ENCODE measurements around the gene SCMH1. TPM values are rescaled to one million over a fixed set of nuclear protein-coding genes. Genes with fewer than 3 reads are reported as not detected.
A peak's percentile ranks its signal among the peaks of the same experiment; 100 is the strongest.

SCMH1 gene
- total RNA-seq, 1 donor from 2014 or later, result 28.0 TPM

DNA sequence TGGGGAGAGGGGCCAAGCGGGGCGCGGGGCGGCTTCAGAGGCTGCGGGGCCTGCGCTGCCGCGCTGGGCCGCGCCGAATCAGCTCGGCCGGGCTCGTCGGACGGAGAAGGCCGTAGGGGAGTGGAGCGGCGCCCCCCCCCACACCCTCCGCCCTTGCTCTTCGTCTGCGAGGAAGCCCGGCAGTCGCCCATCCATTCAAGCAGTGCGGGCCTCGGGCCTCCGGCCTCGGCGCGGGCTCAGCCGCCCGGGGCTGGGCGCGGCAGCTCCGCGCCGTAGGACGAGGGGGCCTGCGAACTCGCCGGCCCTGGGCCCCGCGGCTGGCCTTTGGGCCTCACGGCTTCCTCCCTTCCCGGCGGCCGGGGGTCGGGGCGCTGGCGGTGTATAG, 262.0 kb downstream of the SCMH1 start:
- H3K27me3 Mint-ChIP-seq, result no peaks in the 10 kb centered on the region
- peaks cover 29% of the 10 kb centered on the region for H3K36me3 Mint-ChIP-seq (ENCODE audit: low read depth)
- ChIA-PET POLR2A (interaction anchor here (0.6 to 1.8 kb wide), 11 partner anchors 17 to 1482 kb away, joined by 3 to 16 read pairs (median 4); partner anchors contain the start of genes CITED4, NFYC, PPCS and ZNF684), CTCF (interaction anchor here (1.1 kb wide), 1 partner anchor 23 kb away, joined by 4 read pairs; no protein-coding TSS in a partner anchor)
- peak; percentile 26 for ATAC-seq (ENCODE audit: low read depth)
- intact Hi-C loops (cut with micrococcal nuclease), result no loop called here
- peak overlapping the region; percentile 94 for H3K4me3 Mint-ChIP-seq
- TF ChIP-seq, protein P1, sequence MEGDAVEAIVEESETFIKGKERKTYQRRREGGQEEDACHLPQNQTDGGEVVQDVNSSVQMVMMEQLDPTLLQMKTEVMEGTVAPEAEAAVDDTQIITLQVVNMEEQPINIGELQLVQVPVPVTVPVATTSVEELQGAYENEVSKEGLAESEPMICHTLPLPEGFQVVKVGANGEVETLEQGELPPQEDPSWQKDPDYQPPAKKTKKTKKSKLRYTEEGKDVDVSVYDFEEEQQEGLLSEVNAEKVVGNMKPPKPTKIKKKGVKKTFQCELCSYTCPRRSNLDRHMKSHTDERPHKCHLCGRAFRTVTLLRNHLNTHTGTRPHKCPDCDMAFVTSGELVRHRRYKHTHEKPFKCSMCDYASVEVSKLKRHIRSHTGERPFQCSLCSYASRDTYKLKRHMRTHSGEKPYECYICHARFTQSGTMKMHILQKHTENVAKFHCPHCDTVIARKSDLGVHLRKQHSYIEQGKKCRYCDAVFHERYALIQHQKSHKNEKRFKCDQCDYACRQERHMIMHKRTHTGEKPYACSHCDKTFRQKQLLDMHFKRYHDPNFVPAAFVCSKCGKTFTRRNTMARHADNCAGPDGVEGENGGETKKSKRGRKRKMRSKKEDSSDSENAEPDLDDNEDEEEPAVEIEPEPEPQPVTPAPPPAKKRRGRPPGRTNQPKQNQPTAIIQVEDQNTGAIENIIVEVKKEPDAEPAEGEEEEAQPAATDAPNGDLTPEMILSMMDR (IDR thresholded peaks at IDR 0.05), result no peak
- peak overlapping the region; percentile 92 for H3K27ac Mint-ChIP-seq
- no peaks in the 10 kb centered on the region for H3K9me3 Mint-ChIP-seq
- peaks cover 19% of the 10 kb centered on the region for H3K4me1 Mint-ChIP-seq
- DNase-seq, result no peak

DNA sequence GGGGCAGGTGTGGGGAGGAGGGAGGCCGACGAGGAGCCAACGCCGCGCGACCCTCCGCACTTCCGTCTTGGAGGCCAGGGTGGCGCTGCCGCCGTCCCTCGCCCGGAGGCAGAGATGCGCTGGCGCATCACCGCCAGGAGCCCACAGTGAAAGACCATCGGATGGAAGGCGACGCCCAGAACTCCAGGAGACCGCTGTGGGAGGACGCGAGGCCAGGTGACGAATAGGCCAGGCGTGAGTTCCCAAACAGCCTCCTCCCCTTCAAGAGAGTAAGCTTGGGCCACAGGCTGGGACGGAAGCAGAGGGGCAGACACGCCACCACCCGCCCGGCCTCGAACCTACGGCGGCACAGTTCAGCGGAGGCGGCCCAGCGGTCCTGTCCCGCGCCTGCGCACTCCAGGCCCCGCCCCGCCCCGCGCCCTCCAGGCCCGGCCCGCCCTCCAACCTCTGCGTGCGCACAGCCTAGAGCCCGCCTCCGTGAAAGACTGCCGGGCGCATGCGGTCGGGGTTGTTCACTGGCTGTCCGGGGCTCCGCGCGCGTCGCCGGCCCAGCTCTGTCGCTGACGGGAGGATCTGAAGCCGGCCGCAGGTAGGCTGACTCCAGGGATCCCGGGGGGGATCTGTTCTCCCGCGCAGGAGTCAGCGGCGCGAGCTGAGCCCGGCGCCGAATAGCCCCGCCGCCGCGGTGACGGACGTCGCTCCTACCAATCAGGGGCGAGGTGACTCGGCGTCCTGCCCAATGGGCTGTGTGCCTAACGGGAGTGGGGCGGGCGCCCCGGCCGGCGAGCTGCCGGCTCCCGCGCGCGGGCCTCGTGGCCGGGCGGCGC, 262.7 kb downstream of the SCMH1 start, which contains the start of gene CTPS1:
Gene CTPS1, plus strand, starts transcription at position 456 of the 827 bp plus-strand sequence. CDS start 3,595 bp downstream, outside the sequence.
- Mint-ChIP-seq H3K27ac (peak within 1 kb of the TSS; percentile 92), H3K4me3 (peak within 1 kb of the TSS; percentile 94), H3K27me3 (no peaks in the 10 kb centered on the region), H3K4me1 (peaks cover 19% of the 10 kb centered on the region), H3K36me3 (ENCODE audit: low read depth) (peaks cover 23% of the 10 kb centered on the region), H3K9me3 (no peaks in the 10 kb centered on the region)
- peak; percentile 95 for DNase-seq
- POLR2A ChIA-PET, result interaction anchor here (0.6 to 1.8 kb wide), 12 partner anchors 13 to 1482 kb away, joined by 3 to 16 read pairs (median 4); partner anchors contain the start of genes CITED4, NFYC, PPCS and ZFP69B
- ATAC-seq (ENCODE audit: low read depth), result peak; percentile 86
- TF ChIP-seq, protein P1 (IDR thresholded peaks at IDR 0.05), result no peak
- CTCF ChIA-PET, result interaction anchor here (1.1 kb wide), 1 partner anchor 24 kb away, joined by 4 read pairs; no protein-coding TSS in a partner anchor
- intact Hi-C loops (cut with micrococcal nuclease), result loop anchor here (1.0 kb wide), 3 partner anchors 24 to 288 kb away; partner anchors contain the start of genes CITED4 and NFYC

DNA sequence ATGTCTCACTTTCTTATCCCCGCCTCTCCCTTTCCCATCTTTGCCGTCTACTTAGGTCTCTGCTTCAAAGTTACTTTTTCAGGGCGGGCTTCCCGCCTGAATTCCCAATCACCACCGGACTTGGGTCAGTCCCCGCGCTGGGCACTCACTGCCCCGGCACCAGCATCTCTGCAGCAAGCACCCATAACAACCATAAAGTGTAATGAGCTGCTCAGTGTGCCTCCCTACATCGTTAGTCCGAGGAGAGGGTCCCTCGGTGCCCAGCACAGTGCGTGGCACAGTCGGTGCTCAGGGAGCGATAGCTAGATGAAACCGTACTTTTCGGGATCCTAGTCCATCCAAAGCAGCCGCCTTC, 263.2 kb downstream of the SCMH1 start:
- Mint-ChIP-seq H3K4me3 (peak overlapping the region; percentile 87), H3K27ac (peak overlapping the region; percentile 89), H3K9me3 (no peaks in the 10 kb centered on the region), H3K36me3 (ENCODE audit: low read depth) (peaks cover 17% of the 10 kb centered on the region), H3K4me1 (peaks cover 19% of the 10 kb centered on the region), H3K27me3 (no peaks in the 10 kb centered on the region)
- CTCF ChIA-PET, result no interaction called here
- TF ChIP-seq, protein P1 (IDR thresholded peaks at IDR 0.05), result no peak
- DNase-seq (no peak), ATAC-seq (ENCODE audit: low read depth) (no peak)
- POLR2A ChIA-PET, result interaction anchor here (0.9 to 1.6 kb wide), 3 partner anchors 14 to 529 kb away, joined by 3 to 9 read pairs (median 4); partner anchors contain the start of genes NFYC and ZFP69B
- intact Hi-C loops (cut with micrococcal nuclease), result loop anchor here (1.0 kb wide), 3 partner anchors 24 to 288 kb away; partner anchors contain the start of genes CITED4 and NFYC

DNA sequence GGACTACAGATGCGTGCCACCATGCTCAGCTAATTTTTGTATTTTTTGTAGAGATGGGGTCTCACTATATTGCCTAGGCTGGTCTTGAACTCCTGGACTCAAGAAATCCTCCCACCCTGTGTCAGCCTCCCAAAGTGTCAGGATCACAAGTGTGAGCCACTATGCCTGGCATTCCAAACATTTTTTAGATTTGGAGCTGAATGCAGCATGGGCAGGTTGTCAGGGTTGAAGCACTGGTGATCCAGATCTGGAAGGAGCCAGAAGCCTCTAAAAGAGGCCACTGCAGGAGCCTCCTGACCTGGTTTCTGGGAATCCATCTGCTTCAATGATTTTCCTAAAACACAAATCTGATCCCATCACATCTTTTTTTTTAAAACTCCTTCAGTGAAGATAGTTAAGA, 264.4 kb downstream of the SCMH1 start:
- intact Hi-C loops (cut with micrococcal nuclease), result no loop called here
- H3K27ac Mint-ChIP-seq, result no peak overlapping the region
- no peaks in the 10 kb centered on the region for H3K27me3 Mint-ChIP-seq
- peak overlapping the region; percentile 8 for H3K4me3 Mint-ChIP-seq
- no peaks in the 10 kb centered on the region for H3K9me3 Mint-ChIP-seq
- ChIA-PET POLR2A (no interaction called here), CTCF (no interaction called here)
- peaks cover 10% of the 10 kb centered on the region for H3K36me3 Mint-ChIP-seq (ENCODE audit: low read depth)
- H3K4me1 Mint-ChIP-seq, result peaks cover 19% of the 10 kb centered on the region
- no peak for ATAC-seq (ENCODE audit: low read depth)
- DNase-seq, result no peak
- TF ChIP-seq, protein P1 (IDR thresholded peaks at IDR 0.05), result no peak

Other genes with a start within 250 kb of the SCMH1 start
- 0.39 and 0.47 TPM in 2 replicates for gene SLFNL1, start 220.6 kb downstream of the SCMH1 start, total RNA-seq
- gene FOXO6, start 119.1 kb upstream of the SCMH1 start, total RNA-seq, result 0.12 and 0.55 TPM in 2 replicates
- not detected in 2 replicates for gene EDN2, start 242.4 kb upstream of the SCMH1 start, total RNA-seq

Data from activated B cell treated with CpG ODN at 0.5 μM for 24 hours (primary cell).